ENCODE measurements around the gene RAB23. TPM values are rescaled to one million over a fixed set of nuclear protein-coding genes. Genes with fewer than 3 reads are reported as not detected.

The RAB23 gene
- total RNA-seq, 6 donors from 2014 or later = 6.3 to 19.7 (median 9.1) TPM

GRCh38 chr6:57195457-57195856 lies 26.6 kb downstream of the RAB23 start:
- ATAC-seq (ENCODE audit: low FRiP score in 2 of 2) = no peak
- WGBS, 2 donors = 86 to 95% methylated on average over 2 of the region's 2 CpGs
- no peak for DNase-seq

GRCh38 chr6:57193177-57193576 lies 28.9 kb downstream of the RAB23 start:
- H3K27me3 ChIP-seq = no peaks in the 10 kb centered on the region
- no peak for TF ChIP-seq CTCF (IDR thresholded peaks at IDR 0.05)
- no peak for TF ChIP-seq POLR2AphosphoS5 (IDR thresholded peaks at IDR 0.05)
- no peak for TF ChIP-seq EP300 (IDR thresholded peaks at IDR 0.05)
- TF ChIP-seq POLR2A (IDR thresholded peaks at IDR 0.05) = no peak

More at GRCh38 chr6:57195457-57195856, 26.6 kb downstream of the RAB23 start:
- peaks cover 0 to 3% (median 0%) of the 10 kb centered on the region in 4 donors for H3K36me3 ChIP-seq
- TF ChIP-seq POLR2AphosphoS5 (IDR thresholded peaks at IDR 0.05) (no peak), CTCF (IDR thresholded peaks at IDR 0.05) (no peak), POLR2A (IDR thresholded peaks at IDR 0.05) (no peak), EP300 (IDR thresholded peaks at IDR 0.05) (no peak)
- H3K27me3 ChIP-seq = no peaks in the 10 kb centered on the region
- H3K4me3 ChIP-seq = no peak overlapping the region
- H3K9me3 ChIP-seq = no peaks in the 10 kb centered on the region
- H3K27ac ChIP-seq = no peak overlapping the region
- H3K4me1 ChIP-seq = peaks cover 0 to 11% (median 6%) of the 10 kb centered on the region in 4 donors

GRCh38 chr6:57190140-57190539 lies 32.0 kb downstream of the RAB23 start:
- WGBS, 2 donors = 72 to 82% methylated on average over 2 of the region's 2 CpGs
- no peak overlapping the region for H3K4me3 ChIP-seq
- H3K27ac ChIP-seq = no peak overlapping the region
- H3K9me3 ChIP-seq = no peaks in the 10 kb centered on the region
- peaks cover 0 to 8% (median 0%) of the 10 kb centered on the region in 4 donors for H3K36me3 ChIP-seq
- H3K4me1 ChIP-seq = no peaks in the 10 kb centered on the region
- ATAC-seq (ENCODE audit: low FRiP score in 2 of 2) (peak in 1 of 2 donors; percentile 26), DNase-seq (no peak)
- H3K27me3 ChIP-seq = no peaks in the 10 kb centered on the region
- TF ChIP-seq EP300 (IDR thresholded peaks at IDR 0.05) = no peak
- no peak for TF ChIP-seq CTCF (IDR thresholded peaks at IDR 0.05)
- no peak for TF ChIP-seq POLR2A (IDR thresholded peaks at IDR 0.05)
- TF ChIP-seq POLR2AphosphoS5 (IDR thresholded peaks at IDR 0.05) = no peak

More at GRCh38 chr6:57193177-57193576, 28.9 kb downstream of the RAB23 start:
- ATAC-seq (ENCODE audit: low FRiP score in 2 of 2) = no peak
- no peak for DNase-seq
- H3K4me1 ChIP-seq = no peaks in the 10 kb centered on the region
- H3K36me3 ChIP-seq = peaks cover 0 to 3% (median 0%) of the 10 kb centered on the region in 4 donors
- H3K4me3 ChIP-seq = no peak overlapping the region
- no peak overlapping the region for H3K27ac ChIP-seq
- H3K9me3 ChIP-seq = no peaks in the 10 kb centered on the region

GRCh38 chr6:57183336-57183735 lies 38.8 kb downstream of the RAB23 start:
- Histone ChIP-seq H3K27me3 (no peaks in the 10 kb centered on the region), H3K4me3 (no peak overlapping the region), H3K4me1 (peaks cover 0 to 4% (median 0%) of the 10 kb centered on the region in 4 donors), H3K36me3 (peaks cover 0 to 27% (median 0%) of the 10 kb centered on the region in 4 donors), H3K9me3 (no peaks in the 10 kb centered on the region), H3K27ac (peak overlapping the region in 1 of 4 donors; percentile 48)
- WGBS, 2 donors = 86 to 100% methylated on average over 2 of the region's 2 CpGs
- ATAC-seq (ENCODE audit: low FRiP score in 2 of 2) (no peak), DNase-seq (no peak)
- TF ChIP-seq POLR2AphosphoS5 (IDR thresholded peaks at IDR 0.05) (no peak), EP300 (IDR thresholded peaks at IDR 0.05) (no peak), CTCF (IDR thresholded peaks at IDR 0.05) (no peak), POLR2A (IDR thresholded peaks at IDR 0.05) (no peak)

- no peaks in the 10 kb centered on the region for H3K9me3 ChIP-seq
- peak; percentile 23 to 82 for ATAC-seq (ENCODE audit: low FRiP score in 2 of 2)
- H3K27ac ChIP-seq = peak overlapping the region in 1 of 4 donors; percentile 7
Observed at GRCh38 chr6:57182017-57182432, 40.1 kb downstream of the RAB23 start.

More at GRCh38 chr6:57182017-57182432, 40.1 kb downstream of the RAB23 start:
- Histone ChIP-seq H3K4me3 (no peak overlapping the region), H3K27me3 (no peaks in the 10 kb centered on the region), H3K36me3 (peaks cover 0 to 21% (median 0%) of the 10 kb centered on the region in 4 donors), H3K4me1 (peaks cover 0 to 4% (median 0%) of the 10 kb centered on the region in 4 donors)
- no peak for DNase-seq
- TF ChIP-seq POLR2AphosphoS5 (IDR thresholded peaks at IDR 0.05) = peak in 1 of 2 donors; percentile 41
- TF ChIP-seq CTCF (IDR thresholded peaks at IDR 0.05) = no peak
- no peak for TF ChIP-seq EP300 (IDR thresholded peaks at IDR 0.05)
- no peak for TF ChIP-seq POLR2A (IDR thresholded peaks at IDR 0.05)
- 79 to 90% methylated on average over 2 of the region's 2 CpGs for WGBS, 2 donors

All from upper lobe of left lung (tissue), 6 donors.